Panc1 (cell line): ENCODE results near the gene ITGBL1.

ENCODE experiments used
- CTCF ChIP-seq: fragments of 450-650 bp; IDR thresholded peaks from 2 replicates; pipeline ENCODE4 v1.5.1; 2017; ENCODE audit warnings: mild to moderate bottlenecking
- POLR2AphosphoS5 ChIP-seq: IDR thresholded peaks from 2 replicates; pipeline ENCODE4 v1.6.1; 2012; ENCODE audit warnings: mild to moderate bottlenecking, low read depth, low read length, moderate library complexity
- TCF7L2 ChIP-seq: IDR thresholded peaks from 2 replicates; pipeline ENCODE4 v1.6.1; 2011; ENCODE audit warnings: mild to moderate bottlenecking, low read depth, low read length, inconsistent platforms

- no peak for TF ChIP-seq POLR2AphosphoS5
- no peak for TF ChIP-seq CTCF
- no peak for TF ChIP-seq TCF7L2
These were observed 171.9 kb downstream of the ITGBL1 start for GRCh38 chr13:101624210-101624922.
